Loucy (cell line): ENCODE results near the gene AMPD1.

Experiments
- H2AFZ ChIP-seq: fragments of 200-600 bp; sonication (generic); 2 replicates; pipeline ENCODE4 v1.6.0; 2016; ENCODE audit warnings: antibody characterized with exemption, mild to moderate bottlenecking, low read length, moderate library complexity
- H3F3A ChIP-seq: fragments of 200-600 bp; 2 replicates; pipeline ENCODE4 v1.6.0; 2016; ENCODE audit warnings: antibody characterized with exemption, low read depth, mild to moderate bottlenecking
- H3K27me3 ChIP-seq: fragments of 200-600 bp; sonication (generic); 2 replicates; pipeline ENCODE4 v1.6.1; 2014; ENCODE audit warnings: low read length, mild to moderate bottlenecking; ENCODE audit not compliant: insufficient read depth, poor library complexity, severe bottlenecking
- H3K36me3 ChIP-seq: fragments of 200-600 bp; sonication (generic); 2 replicates; pipeline ENCODE4 v1.6.1; 2016; ENCODE audit warnings: low read length; ENCODE audit not compliant: insufficient read depth
- H3K4me1 ChIP-seq: fragments of 200-600 bp; sonication (generic); 2 replicates; pipeline ENCODE4 v1.5.1; 2014; ENCODE audit warnings: low read length, mild to moderate bottlenecking; ENCODE audit not compliant: insufficient read depth, poor library complexity, severe bottlenecking
- H3K4me2 ChIP-seq: fragments of 200-600 bp; sonication (generic); 2 replicates; pipeline ENCODE4 v1.6.0; 2014; ENCODE audit warnings: antibody characterized with exemption, low read length, low read depth, mild to moderate bottlenecking; ENCODE audit not compliant: poor library complexity, severe bottlenecking
- H3K4me3 ChIP-seq: fragments of 200-600 bp; sonication (generic); 2 replicates; pipeline ENCODE4 v1.5.1; 2014; ENCODE audit warnings: low read length, mild to moderate bottlenecking, mixed read lengths; ENCODE audit not compliant: poor library complexity, severe bottlenecking
- H3K79me2 ChIP-seq: fragments of 200-600 bp; sonication (generic); 2 replicates; pipeline ENCODE4 v1.6.1; 2014; ENCODE audit warnings: low read length; ENCODE audit not compliant: insufficient read depth
- H3K9ac ChIP-seq: fragments of 200-600 bp; sonication (generic); 2 replicates; pipeline ENCODE4 v1.6.0; 2014; ENCODE audit warnings: mild to moderate bottlenecking, low read depth, low read length, moderate library complexity; ENCODE audit not compliant: poor library complexity, severe bottlenecking
- H3K9me2 ChIP-seq: fragments of 200-600 bp; sonication (generic); replicated peaks from 2 replicates; pipeline ENCODE4 v1.6.1; 2016; ENCODE audit warnings: low read depth, low read length, mixed read lengths
- H3K9me3 ChIP-seq: fragments of 200-600 bp; sonication (generic); 2 replicates; pipeline ENCODE4 v1.6.1; 2014; ENCODE audit warnings: mild to moderate bottlenecking, antibody characterized with exemption, low read length, low read depth; ENCODE audit not compliant: insufficient read depth
- H4K20me1 ChIP-seq: fragments of 200-600 bp; sonication (generic); 2 replicates; pipeline ENCODE4 v1.6.0; 2014; ENCODE audit warnings: antibody characterized with exemption, low read length, mild to moderate bottlenecking; ENCODE audit not compliant: insufficient read depth, poor library complexity, severe bottlenecking
- CTCF ChIP-seq: fragments of 200-600 bp; sonication (generic); conservative IDR thresholded peaks from 2 replicates; pipeline ENCODE4 v1.5.1; 2014; ENCODE audit warnings: mild to moderate bottlenecking, antibody characterized with exemption, low read length
- EZH2phosphoT487 ChIP-seq: fragments of 200-600 bp; IDR thresholded peaks from 2 replicates; pipeline ENCODE4 v1.6.1; 2018; ENCODE audit warnings: antibody characterized with exemption, mild to moderate bottlenecking, moderate library complexity, borderline replicate concordance

The AMPD1 gene

GRCh38 chr1:114710360-114710759 is 15.0 kb upstream of the AMPD1 start:
- Histone ChIP-seq H3K9me3 (no peaks in the 10 kb centered on the region), H3F3A (no peaks in the 10 kb centered on the region), H3K36me3 (peaks cover 54% of the 10 kb centered on the region), H3K4me2 (no peak overlapping the region), H3K79me2 (peaks cover 29% of the 10 kb centered on the region), H4K20me1 (peaks cover 13% of the 10 kb centered on the region), H3K4me1 (peaks cover 6% of the 10 kb centered on the region), H3K9ac (no peak overlapping the region), H3K27me3 (no peaks in the 10 kb centered on the region), H2AFZ (no peak overlapping the region), H3K9me2 (no peaks in the 10 kb centered on the region), H3K4me3 (no peak overlapping the region)
- no peak for TF ChIP-seq CTCF
- no peak for TF ChIP-seq EZH2phosphoT487

GRCh38 chr1:114707604-114708003 is 12.3 kb upstream of the AMPD1 start:
- no peaks in the 10 kb centered on the region for H3F3A ChIP-seq
- no peaks in the 10 kb centered on the region for H3K4me1 ChIP-seq
- no peaks in the 10 kb centered on the region for H4K20me1 ChIP-seq
- TF ChIP-seq CTCF (no peak), EZH2phosphoT487 (no peak)
- H2AFZ ChIP-seq: no peak overlapping the region
- H3K79me2 ChIP-seq: peaks cover 2% of the 10 kb centered on the region; the same call in 1 of the 2 replicates
- H3K9ac ChIP-seq: no peak overlapping the region
- H3K9me2 ChIP-seq: no peaks in the 10 kb centered on the region
- peaks cover 42% of the 10 kb centered on the region for H3K36me3 ChIP-seq
- no peak overlapping the region for H3K4me2 ChIP-seq
- H3K27me3 ChIP-seq: no peaks in the 10 kb centered on the region
- no peak overlapping the region for H3K4me3 ChIP-seq
- H3K9me3 ChIP-seq: no peaks in the 10 kb centered on the region

GRCh38 chr1:114703242-114703641 is 7.9 kb upstream of the AMPD1 start:
- no peak overlapping the region for H2AFZ ChIP-seq
- TF ChIP-seq CTCF (no peak), EZH2phosphoT487 (no peak)
- no peaks in the 10 kb centered on the region for H3K9me3 ChIP-seq
- no peaks in the 10 kb centered on the region for H3K27me3 ChIP-seq
- H4K20me1 ChIP-seq: no peaks in the 10 kb centered on the region
- no peaks in the 10 kb centered on the region for H3K9me2 ChIP-seq
- H3K36me3 ChIP-seq: peaks cover 20% of the 10 kb centered on the region
- H3K4me2 ChIP-seq: no peak overlapping the region
- no peaks in the 10 kb centered on the region for H3K79me2 ChIP-seq
- no peaks in the 10 kb centered on the region for H3F3A ChIP-seq
- H3K4me1 ChIP-seq: no peaks in the 10 kb centered on the region
- H3K9ac ChIP-seq: no peak overlapping the region
- H3K4me3 ChIP-seq: no peak overlapping the region
